Stimulated activated CD8-positive, alpha-beta memory T cell treated with anti-CD3 and anti-CD28 coated beads, Interleukin-12 subunit alpha, Interleukin-12 subunit beta, amount 100 ng/mL, for 4 hours (primary cell): ENCODE data around the gene LARGE1.

Experiments used
- DNase-seq: peaks from one replicate; pipeline ENCODE4 v3.0.0-alpha.2; 2020; ENCODE audit warnings: low read depth

LARGE1 gene

GRCh38 chr22:33720166-33720878 is 200.0 kb downstream of the LARGE1 start:
- DNase-seq, result no peak

- DNase-seq, result no peak
These were observed 202.4 kb downstream of the LARGE1 start for GRCh38 chr22:33717694-33718396.

DNA sequence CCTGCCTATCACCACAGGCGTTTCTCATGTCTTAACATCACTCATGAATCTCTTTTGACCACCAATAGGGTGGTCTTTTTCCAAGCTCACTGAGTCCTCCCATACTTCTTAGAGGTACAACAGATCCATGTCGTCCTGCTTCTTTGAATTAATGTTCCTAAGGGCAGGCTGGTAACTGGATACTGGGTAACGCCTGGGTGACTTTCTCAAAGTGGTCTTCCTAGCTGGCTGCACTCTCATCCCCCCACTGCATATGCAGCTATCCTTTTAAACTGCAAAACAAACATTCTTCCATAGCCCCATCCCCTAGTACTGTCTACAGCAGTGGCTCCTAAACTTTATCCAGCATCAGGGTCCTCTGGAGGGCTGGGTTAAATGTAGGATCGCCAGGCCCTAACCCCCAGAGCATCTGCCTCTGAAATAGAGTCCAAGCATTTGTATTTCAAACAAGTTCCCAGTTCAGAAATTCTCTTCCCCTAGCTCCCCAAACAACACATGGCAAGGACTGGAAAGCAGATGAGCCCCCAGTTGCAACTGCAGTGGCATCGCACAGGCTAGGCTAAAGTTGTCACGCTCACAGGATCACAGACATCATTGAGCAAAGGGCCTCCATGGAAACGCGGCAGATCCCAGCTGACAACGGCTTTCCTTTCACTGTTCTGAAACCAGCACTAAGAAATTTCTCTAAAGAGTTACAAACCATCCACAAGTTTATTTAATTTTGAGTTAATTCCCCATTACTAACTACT is 204.9 kb downstream of the LARGE1 start:
- DNase-seq, result no peak

DNA sequence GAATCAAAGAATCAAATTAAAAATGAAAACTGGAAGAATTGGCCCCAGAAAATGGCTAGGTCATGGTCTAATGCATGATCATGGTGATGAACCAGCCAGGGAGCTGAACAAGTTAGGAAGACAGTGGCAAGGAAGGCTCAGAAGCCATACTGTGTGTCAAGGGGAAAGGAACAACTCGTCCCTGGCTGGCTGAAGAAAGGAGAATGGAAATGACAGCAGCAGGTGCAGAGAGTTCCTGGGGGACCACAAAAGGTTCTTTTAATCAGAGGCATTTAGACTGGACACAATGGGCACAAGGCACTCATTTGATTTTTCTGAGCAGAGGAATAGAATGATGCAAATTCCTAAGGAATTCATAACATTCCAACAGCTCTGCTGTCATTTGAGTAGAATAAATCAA is 209.9 kb downstream of the LARGE1 start:
- no peak for DNase-seq

GRCh38 chr22:33707581-33707980 is 212.7 kb downstream of the LARGE1 start:
- DNase-seq, result no peak

DNA sequence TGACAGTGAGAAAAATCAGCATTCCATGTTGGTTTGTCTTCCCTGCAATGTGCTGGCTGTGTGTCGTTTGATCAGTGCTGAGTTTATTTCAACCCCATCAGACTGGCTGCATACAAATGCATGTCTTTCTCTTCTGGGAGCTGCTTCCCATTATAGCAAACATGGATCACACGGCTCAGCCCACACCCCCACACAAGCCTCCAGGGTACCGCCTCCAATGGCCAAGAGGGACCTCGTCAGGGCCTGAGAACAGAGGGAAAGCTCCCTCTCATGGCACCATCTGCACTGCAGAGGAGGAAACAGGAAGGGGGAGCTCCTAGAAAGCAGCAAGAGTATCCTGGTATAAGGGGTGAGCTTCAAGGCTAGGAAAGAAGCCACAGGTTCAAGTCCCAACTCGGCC is 214.2 kb downstream of the LARGE1 start:
- DNase-seq, result no peak

- DNase-seq, result no peak
These were observed 221.1 kb downstream of the LARGE1 start for GRCh38 chr22:33699176-33699575.

- no peak for DNase-seq
These were observed 222.6 kb downstream of the LARGE1 start for GRCh38 chr22:33697640-33698039.

DNA sequence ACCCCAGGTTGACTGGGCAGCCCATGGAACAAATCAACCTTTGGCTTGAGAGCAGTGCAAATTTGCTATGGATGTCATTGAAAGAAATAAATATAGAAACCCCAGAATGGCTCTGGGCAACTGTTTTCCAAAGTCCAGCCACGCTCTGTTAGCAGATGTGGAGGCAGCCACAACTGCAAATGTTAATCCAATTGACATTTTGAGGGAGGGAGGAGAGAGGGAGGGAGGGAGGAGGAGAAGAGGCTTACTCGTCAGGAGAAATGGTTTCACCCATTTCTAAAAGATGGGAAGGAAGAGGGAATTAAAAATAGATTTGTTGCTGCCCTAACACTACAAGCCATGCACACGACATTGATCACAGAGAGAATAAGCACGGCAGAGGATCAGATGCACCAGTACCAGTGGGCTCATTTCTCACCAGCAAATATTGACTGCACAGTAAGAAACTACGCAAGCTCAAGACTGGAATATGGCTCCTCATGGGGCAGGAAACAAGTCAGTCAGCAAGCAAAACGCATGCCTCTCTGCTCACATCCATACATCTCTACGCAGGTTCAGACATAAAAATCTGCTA is 229.1 kb downstream of the LARGE1 start:
- DNase-seq, result no peak

GRCh38 chr22:33688903-33689302 is 231.4 kb downstream of the LARGE1 start:
- DNase-seq, result no peak

GRCh38 chr22:33687464-33687863 is 232.8 kb downstream of the LARGE1 start:
- no peak for DNase-seq

GRCh38 chr22:33684087-33684486 is 236.2 kb downstream of the LARGE1 start:
- no peak for DNase-seq

DNA sequence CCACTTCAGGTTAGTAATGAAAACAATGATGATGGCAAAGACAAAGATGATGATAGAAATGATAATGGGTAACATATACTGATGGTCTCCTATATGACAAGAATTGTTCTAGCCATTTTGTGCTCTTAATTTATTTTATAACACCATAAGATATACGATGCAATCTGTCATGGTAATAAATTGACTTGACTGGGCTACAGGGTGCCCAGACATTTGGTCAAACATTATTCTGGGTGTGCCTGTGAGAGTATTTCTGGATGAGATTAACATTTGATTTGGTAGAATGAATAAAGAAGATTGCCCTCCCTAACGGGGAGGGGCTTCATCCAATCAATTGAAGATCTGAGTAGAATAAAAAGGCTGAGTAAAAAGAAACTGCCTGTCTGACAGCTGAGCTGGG is 237.3 kb downstream of the LARGE1 start:
- DNase-seq, result no peak

DNA sequence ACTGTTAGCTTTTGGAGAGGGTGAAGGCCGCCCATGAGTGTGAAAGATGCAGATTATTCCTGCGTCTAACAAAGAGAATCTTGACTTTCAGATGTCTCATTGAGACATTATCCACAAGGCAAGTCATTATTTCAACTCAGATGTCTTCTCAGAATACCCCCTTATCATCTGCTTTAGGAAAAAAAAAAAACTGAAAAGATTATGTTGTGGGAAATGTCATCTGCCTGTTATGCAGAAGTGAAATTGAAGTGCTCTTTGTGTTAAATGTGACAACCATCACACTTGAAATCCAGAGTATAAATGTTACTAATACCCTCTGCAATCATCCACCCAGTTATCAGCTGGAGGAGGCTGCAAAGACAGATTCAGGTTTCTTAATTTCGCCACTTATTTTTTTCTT is 239.6 kb downstream of the LARGE1 start:
- no peak for DNase-seq

DNA sequence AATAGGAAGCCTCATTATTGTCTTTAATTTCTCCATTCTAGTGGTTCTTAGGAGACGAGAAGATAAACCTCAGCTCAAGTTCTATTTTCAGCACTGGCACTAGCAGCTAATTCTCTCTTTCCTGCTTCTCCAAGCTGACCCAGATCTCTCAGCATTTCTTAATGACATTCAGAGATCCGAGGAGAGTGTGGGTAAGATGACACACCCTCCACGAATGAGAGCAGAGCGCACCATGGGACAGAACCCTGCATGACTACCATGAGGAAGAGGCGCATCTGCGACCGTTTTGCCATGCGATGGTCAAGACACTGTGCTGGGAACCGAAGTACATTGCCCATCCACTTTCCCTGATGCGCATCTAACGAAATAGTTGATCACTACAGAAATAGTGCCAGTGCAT is 241.8 kb downstream of the LARGE1 start:
- DNase-seq, result no peak

DNA sequence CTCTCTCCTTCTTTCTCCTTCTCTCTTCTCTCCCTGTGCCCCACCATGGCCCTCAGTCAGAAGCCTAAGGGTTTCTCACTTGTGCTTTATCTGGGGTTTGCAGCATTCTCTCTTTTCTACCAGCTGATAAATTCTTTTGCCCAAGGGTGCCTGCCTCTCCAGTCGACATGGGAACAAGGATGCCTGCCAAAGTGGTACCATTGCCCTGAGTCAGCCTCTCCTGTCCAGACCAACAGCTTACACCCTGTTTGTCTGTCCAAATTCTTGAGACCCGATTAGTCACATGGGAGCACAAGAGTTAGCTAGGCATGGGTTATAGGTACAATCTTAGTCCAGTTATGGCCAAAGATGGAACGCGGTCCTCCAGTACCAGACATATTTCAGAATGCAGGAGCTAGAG is 242.7 kb downstream of the LARGE1 start:
- DNase-seq, result no peak

DNA sequence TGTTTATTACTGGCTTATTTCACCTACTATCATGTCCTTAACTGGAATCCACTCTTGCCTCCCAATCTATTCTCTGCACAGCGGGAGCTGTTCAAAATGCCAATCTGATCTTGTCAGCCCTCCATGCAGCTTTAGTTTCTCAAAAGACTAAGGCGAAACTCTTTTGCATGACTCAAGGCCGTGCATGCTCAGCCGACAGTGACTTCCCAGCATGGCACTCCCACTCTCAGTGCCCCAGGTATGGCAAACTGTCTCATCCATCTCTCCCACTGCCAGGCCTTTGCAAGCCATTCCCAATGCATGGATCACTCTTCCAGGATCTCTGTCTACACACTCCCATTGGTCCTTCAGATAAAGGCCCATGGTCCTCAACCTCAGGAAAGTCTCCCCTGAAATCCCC is 245.9 kb downstream of the LARGE1 start:
- DNase-seq, result no peak

- DNase-seq, result no peak
These were observed 250.5 kb downstream of the LARGE1 start for GRCh38 chr22:33669746-33670145.

GRCh38 chr22:33666961-33667619 is 253.2 kb downstream of the LARGE1 start:
- DNase-seq, result no peak

DNA sequence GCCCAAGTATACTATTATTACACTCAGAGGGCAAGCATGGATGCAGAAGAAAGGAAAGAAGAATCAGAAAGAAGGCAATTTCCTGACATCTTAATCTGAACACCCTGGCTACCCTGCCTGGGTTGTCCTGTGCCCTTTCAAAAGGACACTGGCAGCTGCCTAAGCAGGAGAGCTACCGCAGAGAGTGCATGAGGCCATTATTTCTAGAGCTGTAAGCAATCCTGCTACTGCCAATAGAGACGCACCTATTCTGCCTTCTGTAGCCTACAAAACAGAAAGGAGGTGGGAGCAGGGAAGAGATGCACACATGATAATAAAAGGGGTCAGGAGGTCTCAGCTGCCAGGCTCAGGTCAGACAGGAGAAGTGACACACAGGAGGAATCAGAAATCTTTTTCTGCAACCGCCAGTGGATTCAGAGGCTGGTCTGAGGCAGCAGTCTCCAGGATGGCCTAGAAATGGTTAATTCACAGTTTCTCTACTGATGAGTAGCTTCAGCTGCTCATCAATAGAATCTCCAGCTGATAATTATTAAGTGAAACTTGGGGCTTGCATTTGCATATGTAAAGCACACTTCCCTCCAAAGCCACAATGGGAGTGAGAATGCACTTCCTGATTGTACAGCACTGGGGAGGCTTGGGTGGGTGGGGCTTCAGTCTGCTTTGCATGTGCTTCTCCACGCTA is 253.9 kb downstream of the LARGE1 start:
- DNase-seq, result no peak

DNA sequence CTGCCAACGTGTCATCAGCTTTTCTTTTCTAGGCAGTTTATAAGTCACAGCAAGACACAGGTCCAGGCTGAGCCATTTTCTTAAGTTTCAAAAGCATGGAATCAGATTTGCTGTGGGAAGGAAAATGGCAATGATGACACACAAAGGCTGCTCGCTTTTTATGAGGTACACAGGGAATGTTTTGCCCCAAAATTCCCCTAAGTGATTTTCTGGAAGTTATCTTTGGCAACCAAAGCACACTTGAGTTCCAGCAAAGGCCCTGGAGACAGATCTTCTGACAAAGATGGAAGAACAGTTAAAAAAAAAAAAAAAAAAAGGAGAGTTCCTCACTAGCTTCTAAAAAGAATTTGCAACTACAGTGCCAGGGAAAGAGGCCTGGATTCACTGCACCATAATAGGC is 260.8 kb downstream of the LARGE1 start:
- DNase-seq, result no peak

DNA sequence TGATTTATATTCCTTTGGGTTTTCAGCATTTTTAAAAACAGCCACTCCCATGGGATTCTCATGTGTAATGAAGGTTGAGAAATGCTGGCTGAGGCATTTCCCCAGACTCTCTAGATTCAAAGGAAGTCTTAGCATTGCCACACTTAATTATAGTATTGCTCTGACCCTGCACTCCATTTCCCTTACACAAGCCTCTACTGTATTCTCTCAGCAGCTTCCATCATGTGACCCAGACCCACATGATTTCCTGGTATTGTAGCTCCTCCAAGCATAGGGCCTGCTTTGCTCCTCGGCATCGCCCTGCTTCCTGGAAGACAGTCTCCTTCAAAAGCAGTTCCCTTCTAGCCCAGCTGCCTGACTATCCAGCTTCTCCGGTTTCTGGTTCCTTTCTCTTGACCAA is 261.5 kb downstream of the LARGE1 start:
- DNase-seq, result no peak
